PC-9 (cell line): ENCODE results near the gene SH3BP4.

Experiments used
- EZH2 ChIP-seq: fragments of 200-600 bp; sonication (generic); IDR thresholded peaks from 2 replicates; pipeline ENCODE4 v1.8.0; 2017; ENCODE audit warnings: antibody characterized with exemption, low read depth
- TF ChIP-seq, protein P1 (sequence below): fragments of 200-600 bp; sonication (generic); conservative IDR thresholded peaks from 2 replicates; pipeline ENCODE4 v1.6.1; 2017; ENCODE audit warnings: mixed run types, antibody characterized with exemption, mild to moderate bottlenecking, moderate library complexity

DNA sequence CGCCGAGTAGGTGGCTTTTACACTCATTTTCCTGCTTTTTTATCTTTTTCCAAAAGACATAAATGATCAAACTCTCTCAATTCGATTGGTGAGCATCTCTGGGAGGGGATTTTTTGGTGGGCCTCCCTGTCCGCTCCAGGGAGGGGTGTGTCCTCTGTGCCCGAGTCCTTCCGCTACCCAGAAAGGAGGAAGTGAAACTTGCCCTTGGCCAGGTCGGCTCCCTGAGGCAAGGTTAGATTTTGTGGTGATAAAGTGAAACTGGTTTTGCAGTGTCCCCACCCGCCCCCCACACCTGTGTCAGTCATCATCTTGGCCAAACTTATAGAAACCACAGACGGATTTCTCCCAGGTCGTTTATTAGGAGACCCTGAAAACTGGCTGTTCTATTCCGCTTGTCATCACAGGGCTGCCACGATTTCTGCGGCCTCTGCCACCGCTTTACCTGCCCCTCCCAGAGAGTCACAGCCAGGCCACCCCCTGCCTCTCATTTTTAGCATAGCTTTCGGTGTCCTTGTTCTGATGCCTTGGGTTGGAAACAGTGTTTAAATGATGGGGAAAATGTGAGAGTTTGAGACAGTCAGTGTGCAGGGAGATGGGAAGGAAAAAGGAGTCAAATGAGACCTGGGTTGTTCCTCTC lies 93.6 kb downstream of the SH3BP4 start:
- TF ChIP-seq, protein P1, sequence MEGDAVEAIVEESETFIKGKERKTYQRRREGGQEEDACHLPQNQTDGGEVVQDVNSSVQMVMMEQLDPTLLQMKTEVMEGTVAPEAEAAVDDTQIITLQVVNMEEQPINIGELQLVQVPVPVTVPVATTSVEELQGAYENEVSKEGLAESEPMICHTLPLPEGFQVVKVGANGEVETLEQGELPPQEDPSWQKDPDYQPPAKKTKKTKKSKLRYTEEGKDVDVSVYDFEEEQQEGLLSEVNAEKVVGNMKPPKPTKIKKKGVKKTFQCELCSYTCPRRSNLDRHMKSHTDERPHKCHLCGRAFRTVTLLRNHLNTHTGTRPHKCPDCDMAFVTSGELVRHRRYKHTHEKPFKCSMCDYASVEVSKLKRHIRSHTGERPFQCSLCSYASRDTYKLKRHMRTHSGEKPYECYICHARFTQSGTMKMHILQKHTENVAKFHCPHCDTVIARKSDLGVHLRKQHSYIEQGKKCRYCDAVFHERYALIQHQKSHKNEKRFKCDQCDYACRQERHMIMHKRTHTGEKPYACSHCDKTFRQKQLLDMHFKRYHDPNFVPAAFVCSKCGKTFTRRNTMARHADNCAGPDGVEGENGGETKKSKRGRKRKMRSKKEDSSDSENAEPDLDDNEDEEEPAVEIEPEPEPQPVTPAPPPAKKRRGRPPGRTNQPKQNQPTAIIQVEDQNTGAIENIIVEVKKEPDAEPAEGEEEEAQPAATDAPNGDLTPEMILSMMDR, result no peak
- TF ChIP-seq EZH2, result no peak
